MM.1S (cell line): Measurements from ENCODE around the gene TMEM163.

Experiments
- DNase-seq: peaks from one replicate; pipeline ENCODE4 v3.0.0-alpha.2; 2015
- H2AFZ ChIP-seq: fragments of 300-600 bp; sonication (generic); 2 replicates; pipeline ENCODE4 v1.6.0; 2016; ENCODE audit warnings: antibody characterized with exemption, low read length
- H3F3A ChIP-seq: fragments of 300-600 bp; sonication (generic); 2 replicates; pipeline ENCODE4 v1.6.1; 2016; ENCODE audit warnings: mild to moderate bottlenecking, antibody characterized with exemption, low read length, moderate library complexity, mixed read lengths; ENCODE audit not compliant: insufficient read depth
- H3K27ac ChIP-seq: fragments of 300-600 bp; sonication (generic); 2 replicates; pipeline ENCODE4 v1.5.1; 2016; ENCODE audit warnings: mild to moderate bottlenecking, low read length
- H3K27me3 ChIP-seq: fragments of 300-600 bp; sonication (generic); replicated peaks from 2 replicates; pipeline ENCODE4 v1.6.0; 2016; ENCODE audit warnings: low read length; ENCODE audit not compliant: insufficient read depth
- H3K36me3 ChIP-seq: fragments of 300-600 bp; sonication (generic); replicated peaks from 2 replicates; pipeline ENCODE4 v1.6.1; 2016; ENCODE audit warnings: mild to moderate bottlenecking, low read length, mixed read lengths; ENCODE audit not compliant: insufficient read depth
- H3K4me1 ChIP-seq: fragments of 300-600 bp; sonication (generic); 2 replicates; pipeline ENCODE4 v1.6.1; 2016; ENCODE audit warnings: low read length, mixed read lengths
- H3K4me2 ChIP-seq: fragments of 300-600 bp; sonication (generic); 2 replicates; pipeline ENCODE4 v1.6.0; 2016; ENCODE audit warnings: low read depth, low read length
- H3K4me3 ChIP-seq: fragments of 300-600 bp; sonication (generic); 2 replicates; pipeline ENCODE4 v1.5.1; 2016; ENCODE audit warnings: low read length, mixed read lengths
- H3K79me2 ChIP-seq: fragments of 300-600 bp; sonication (generic); 2 replicates; pipeline ENCODE4 v1.6.1; 2016; ENCODE audit warnings: mixed run types, low read length, mixed read lengths
- H3K9ac ChIP-seq: fragments of 300-600 bp; sonication (generic); 2 replicates; pipeline ENCODE4 v1.6.1; 2016; ENCODE audit warnings: low read length, mixed read lengths
- H3K9me2 ChIP-seq: fragments of 300-600 bp; sonication (generic); replicated peaks from 2 replicates; pipeline ENCODE4 v1.6.1; 2016; ENCODE audit warnings: mild to moderate bottlenecking, low read length, mixed read lengths; ENCODE audit not compliant: insufficient read depth
- H3K9me3 ChIP-seq: fragments of 300-600 bp; sonication (generic); replicated peaks from 2 replicates; pipeline ENCODE4 v1.6.1; 2016; ENCODE audit warnings: mild to moderate bottlenecking, low read length, mixed read lengths; ENCODE audit not compliant: insufficient read depth
- H4K20me1 ChIP-seq: fragments of 300-600 bp; sonication (generic); 2 replicates; pipeline ENCODE4 v1.6.1; 2016; ENCODE audit warnings: mild to moderate bottlenecking, low read length, moderate library complexity, mixed read lengths; ENCODE audit not compliant: insufficient read depth
- EZH2 ChIP-seq: fragments of 300-600 bp; sonication (generic); optimal IDR thresholded peaks from 2 replicates; pipeline ENCODE3; 2017; ENCODE audit warnings: low read depth, mild to moderate bottlenecking, antibody characterized with exemption, low read length, mixed read lengths
- EZH2phosphoT487 ChIP-seq: fragments of 300-600 bp; sonication (generic); IDR thresholded peaks from 2 replicates; pipeline ENCODE4 v1.6.1; 2018; ENCODE audit warnings: antibody characterized with exemption, low read length
- TF ChIP-seq, protein P1 (sequence below): fragments of 300-600 bp; sonication (generic); IDR thresholded peaks from 2 replicates; pipeline ENCODE4 v1.5.1; 2016; ENCODE audit warnings: antibody characterized with exemption, low read length, mixed read lengths

Gene TMEM163

DNA sequence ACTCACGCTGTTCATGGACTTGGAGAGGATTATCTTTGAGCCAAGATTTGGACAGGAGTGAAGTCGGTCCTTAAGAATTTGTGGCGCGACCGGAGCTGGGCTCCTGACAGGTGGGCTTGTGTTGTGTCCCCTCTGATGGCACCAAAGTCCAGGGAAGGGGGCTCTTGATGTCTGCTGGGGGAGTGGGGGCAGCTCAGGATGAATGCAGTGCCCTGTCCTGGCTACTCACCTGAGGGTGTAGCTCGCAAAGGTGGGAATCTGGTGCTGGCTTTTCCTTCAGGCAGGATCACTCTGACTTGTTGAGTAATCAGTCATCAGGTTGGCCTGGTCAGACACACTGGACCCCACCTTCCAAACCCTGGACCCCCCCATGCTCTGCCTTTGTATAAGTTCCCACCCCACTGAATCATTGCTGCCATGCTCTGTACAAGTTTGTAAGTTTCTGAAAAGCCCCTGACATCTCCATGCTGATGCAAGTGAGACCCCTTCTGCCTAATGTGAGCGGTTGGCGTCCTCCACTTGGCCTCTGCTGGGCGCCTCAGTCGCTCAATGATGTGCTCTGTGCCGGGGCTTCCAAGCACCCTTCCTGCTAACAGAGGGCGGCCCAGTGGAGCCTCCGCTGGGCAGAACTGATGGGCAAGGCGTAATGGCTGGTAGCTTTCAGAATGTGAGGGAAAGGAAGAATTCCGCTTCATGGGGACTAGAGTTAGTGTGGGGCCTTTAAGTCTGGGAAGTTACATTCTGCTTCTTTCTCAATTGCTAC lies 268.9 kb downstream of the TMEM163 start:
- DNase-seq = no peak
- H3K79me2 ChIP-seq = no peaks in the 10 kb centered on the region
- no peaks in the 10 kb centered on the region for H3K4me1 ChIP-seq
- H3K4me2 ChIP-seq = no peak overlapping the region
- H3K4me3 ChIP-seq = no peak overlapping the region
- no peak overlapping the region for H3K9ac ChIP-seq
- no peak overlapping the region for H2AFZ ChIP-seq
- H3K27me3 ChIP-seq = no peaks in the 10 kb centered on the region
- no peak overlapping the region for H3K27ac ChIP-seq
- H3K36me3 ChIP-seq = 0 out of 2 replicates have a peak, but pooled peaks cover 5% of the 10 kb centered on the region
- no peaks in the 10 kb centered on the region for H4K20me1 ChIP-seq
- TF ChIP-seq EZH2 = no peak
- H3K9me3 ChIP-seq = no peaks in the 10 kb centered on the region
- H3F3A ChIP-seq = no peaks in the 10 kb centered on the region
- H3K9me2 ChIP-seq = no peaks in the 10 kb centered on the region

DNA sequence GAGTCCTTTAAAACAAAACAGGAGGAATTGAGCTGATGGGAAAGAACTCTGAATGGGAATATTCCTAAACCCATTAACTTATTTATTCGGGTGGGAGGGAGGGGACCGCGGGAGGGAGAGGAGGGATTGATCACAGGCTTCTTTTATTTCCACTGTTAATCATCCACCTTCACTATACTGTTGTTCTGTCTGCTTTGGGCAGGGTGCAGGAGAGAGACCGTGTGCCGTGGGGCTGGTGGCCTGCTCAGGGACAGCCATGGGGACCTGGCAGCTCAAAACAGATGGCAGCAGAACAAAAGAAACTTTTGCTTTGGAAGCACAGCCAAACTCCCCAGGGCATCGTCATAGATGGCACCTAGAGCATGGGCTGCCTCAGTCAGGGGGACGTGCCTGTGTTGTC lies 269.6 kb downstream of the TMEM163 start:
- no peak for DNase-seq
- no peak overlapping the region for H3K4me2 ChIP-seq
- no peak overlapping the region for H3K27ac ChIP-seq
- no peaks in the 10 kb centered on the region for H3K9me3 ChIP-seq
- TF ChIP-seq EZH2phosphoT487 (no peak), EZH2 (no peak)
- TF ChIP-seq, protein P1, sequence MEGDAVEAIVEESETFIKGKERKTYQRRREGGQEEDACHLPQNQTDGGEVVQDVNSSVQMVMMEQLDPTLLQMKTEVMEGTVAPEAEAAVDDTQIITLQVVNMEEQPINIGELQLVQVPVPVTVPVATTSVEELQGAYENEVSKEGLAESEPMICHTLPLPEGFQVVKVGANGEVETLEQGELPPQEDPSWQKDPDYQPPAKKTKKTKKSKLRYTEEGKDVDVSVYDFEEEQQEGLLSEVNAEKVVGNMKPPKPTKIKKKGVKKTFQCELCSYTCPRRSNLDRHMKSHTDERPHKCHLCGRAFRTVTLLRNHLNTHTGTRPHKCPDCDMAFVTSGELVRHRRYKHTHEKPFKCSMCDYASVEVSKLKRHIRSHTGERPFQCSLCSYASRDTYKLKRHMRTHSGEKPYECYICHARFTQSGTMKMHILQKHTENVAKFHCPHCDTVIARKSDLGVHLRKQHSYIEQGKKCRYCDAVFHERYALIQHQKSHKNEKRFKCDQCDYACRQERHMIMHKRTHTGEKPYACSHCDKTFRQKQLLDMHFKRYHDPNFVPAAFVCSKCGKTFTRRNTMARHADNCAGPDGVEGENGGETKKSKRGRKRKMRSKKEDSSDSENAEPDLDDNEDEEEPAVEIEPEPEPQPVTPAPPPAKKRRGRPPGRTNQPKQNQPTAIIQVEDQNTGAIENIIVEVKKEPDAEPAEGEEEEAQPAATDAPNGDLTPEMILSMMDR = no peak
- H3K4me1 ChIP-seq = no peaks in the 10 kb centered on the region
- no peak overlapping the region for H2AFZ ChIP-seq
- 0 out of 2 replicates have a peak, but pooled peaks cover 5% of the 10 kb centered on the region for H3K36me3 ChIP-seq
- no peaks in the 10 kb centered on the region for H3F3A ChIP-seq
- no peak overlapping the region for H3K4me3 ChIP-seq
- no peaks in the 10 kb centered on the region for H3K27me3 ChIP-seq
- no peaks in the 10 kb centered on the region for H3K79me2 ChIP-seq
- no peaks in the 10 kb centered on the region for H4K20me1 ChIP-seq
- no peaks in the 10 kb centered on the region for H3K9me2 ChIP-seq
- no peak overlapping the region for H3K9ac ChIP-seq

DNA sequence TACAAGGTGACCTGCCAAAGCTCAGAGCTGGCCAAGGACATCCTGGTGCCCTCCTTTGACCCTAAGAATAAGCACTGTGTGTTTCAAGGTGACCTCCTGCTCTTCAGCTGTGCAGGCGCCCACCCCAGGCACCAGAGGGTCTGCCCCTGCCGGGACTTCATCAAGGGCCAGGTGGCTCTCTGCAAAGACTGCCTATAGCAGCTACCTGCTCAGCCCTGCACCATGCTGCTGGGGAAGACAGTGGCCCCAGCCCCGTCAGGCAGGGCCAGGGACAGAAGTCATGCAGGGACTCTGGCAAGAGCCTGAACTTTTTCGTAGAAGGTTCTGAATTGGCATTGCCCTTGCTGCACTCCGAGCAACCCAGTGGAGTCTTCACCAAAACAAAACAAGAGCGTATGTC lies 270.1 kb downstream of the TMEM163 start:
- Histone ChIP-seq H3K79me2 (no peaks in the 10 kb centered on the region), H3K4me2 (no peak overlapping the region), H3K36me3 (0 out of 2 replicates have a peak, but pooled peaks cover 2% of the 10 kb centered on the region), H3K4me3 (no peak overlapping the region), H3K27ac (no peak overlapping the region), H4K20me1 (no peaks in the 10 kb centered on the region), H3K27me3 (no peaks in the 10 kb centered on the region), H3F3A (no peaks in the 10 kb centered on the region), H3K4me1 (no peaks in the 10 kb centered on the region), H2AFZ (no peak overlapping the region), H3K9me3 (no peaks in the 10 kb centered on the region), H3K9me2 (no peaks in the 10 kb centered on the region), H3K9ac (no peak overlapping the region)
- no peak for DNase-seq
- TF ChIP-seq, protein P1 = no peak
- TF ChIP-seq EZH2phosphoT487 = no peak
- no peak for TF ChIP-seq EZH2

DNA sequence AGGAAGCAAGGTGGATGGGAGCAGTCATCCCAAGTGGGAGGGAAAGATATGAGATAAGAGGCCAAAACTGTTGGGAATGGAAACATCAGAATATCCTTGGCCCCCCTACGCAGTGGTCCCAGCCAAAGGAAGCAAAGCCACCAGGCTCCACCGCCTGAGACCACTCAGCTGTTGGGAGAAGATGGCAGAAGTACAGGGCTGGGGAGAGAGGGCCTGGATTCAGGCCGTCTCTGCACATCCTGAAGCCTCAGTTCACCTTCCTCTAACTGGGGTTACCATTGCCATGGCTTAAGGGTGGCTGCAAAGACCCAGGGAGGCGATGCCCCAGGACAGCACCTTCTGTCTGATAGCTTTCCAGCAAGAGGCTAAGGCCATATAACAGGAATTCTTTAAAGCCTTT lies 271.1 kb downstream of the TMEM163 start:
- H4K20me1 ChIP-seq = no peaks in the 10 kb centered on the region
- no peak for DNase-seq
- no peaks in the 10 kb centered on the region for H3K4me1 ChIP-seq
- no peaks in the 10 kb centered on the region for H3F3A ChIP-seq
- no peak overlapping the region for H3K4me2 ChIP-seq
- H3K36me3 ChIP-seq = no peaks in the 10 kb centered on the region
- no peak overlapping the region for H3K4me3 ChIP-seq
- H3K9me3 ChIP-seq = no peaks in the 10 kb centered on the region
- H3K79me2 ChIP-seq = no peaks in the 10 kb centered on the region
- no peak overlapping the region for H3K27ac ChIP-seq
- H2AFZ ChIP-seq = no peak overlapping the region
- no peaks in the 10 kb centered on the region for H3K9me2 ChIP-seq
- no peak for TF ChIP-seq EZH2
- no peak for TF ChIP-seq EZH2phosphoT487
- TF ChIP-seq, protein P1 = no peak
- no peak overlapping the region for H3K9ac ChIP-seq
- H3K27me3 ChIP-seq = no peaks in the 10 kb centered on the region
